Measurements from ENCODE around the gene RTRAF. TPM values are rescaled to one million over a fixed set of nuclear protein-coding genes. Genes with fewer than 3 reads are reported as not detected.

RTRAF gene
- total RNA-seq, 1 experiment from 2014 or later = 285 TPM

DNA sequence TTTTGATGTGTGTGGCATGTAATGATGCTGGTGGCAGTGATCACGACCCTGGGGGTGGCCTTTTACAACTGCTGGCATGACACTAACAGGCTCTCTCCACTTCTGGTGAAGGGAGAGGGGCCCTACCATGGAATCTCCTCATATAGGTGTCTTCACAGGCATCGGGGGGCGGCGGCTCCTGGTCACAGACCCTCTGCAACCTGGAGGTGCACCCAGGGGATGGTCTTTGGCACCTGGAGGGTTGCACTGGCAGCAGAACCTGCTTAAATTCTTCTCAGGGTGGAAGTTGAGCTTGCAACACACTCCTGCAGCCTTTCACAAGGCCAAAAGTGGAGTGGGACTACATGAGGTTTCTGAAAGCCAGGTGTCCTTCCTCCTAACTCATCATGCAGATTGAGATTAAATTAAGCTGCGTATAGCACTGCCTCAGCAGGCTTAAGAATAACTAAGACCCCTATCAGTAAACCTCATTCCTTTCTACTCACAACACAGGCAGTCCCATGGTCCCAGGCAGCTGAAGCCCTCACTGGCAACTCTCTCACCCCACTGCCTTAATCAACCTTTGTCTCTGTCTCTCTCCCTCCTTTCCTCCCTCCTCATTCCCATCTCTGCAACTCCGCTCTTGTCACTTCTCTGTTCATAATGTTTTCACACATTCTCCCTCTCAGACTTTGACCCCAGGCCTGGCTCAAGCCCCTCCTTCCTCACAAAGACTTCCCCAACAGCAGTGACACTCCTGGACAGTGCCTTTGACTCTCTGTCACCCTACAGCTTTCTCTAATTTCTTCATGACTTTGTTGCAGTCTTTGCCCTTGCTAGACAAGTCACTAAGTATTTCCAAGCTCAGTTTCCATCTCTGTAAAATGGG lies 60.6 kb downstream of the RTRAF start:
- no peak for TF ChIP-seq CTCF (IDR thresholded peaks at IDR 0.05; ENCODE audit: unreplicated experiment)
- Mint-ChIP-seq H3K27ac (ENCODE audit: low read depth, unreplicated experiment) (no peak overlapping the region), H3K36me3 (ENCODE audit: insufficient read depth, unreplicated experiment) (no peaks in the 10 kb centered on the region), H3K4me3 (ENCODE audit: unreplicated experiment) (no peak overlapping the region), H3K4me1 (ENCODE audit: insufficient read depth, unreplicated experiment) (peaks cover 12% of the 10 kb centered on the region), H3K27me3 (ENCODE audit: insufficient read depth, unreplicated experiment) (no peaks in the 10 kb centered on the region), H3K9me3 (ENCODE audit: unreplicated experiment) (no peaks in the 10 kb centered on the region)
- BruUV-seq (replicated peaks) = no TSS peak
- POLR2A ChIA-PET = no interaction called here
- no peak for DNase-seq (ENCODE audit: unreplicated experiment)
- CTCF ChIA-PET = no interaction called here
- intact Hi-C loops (cut with micrococcal nuclease) = no loop called here

DNA sequence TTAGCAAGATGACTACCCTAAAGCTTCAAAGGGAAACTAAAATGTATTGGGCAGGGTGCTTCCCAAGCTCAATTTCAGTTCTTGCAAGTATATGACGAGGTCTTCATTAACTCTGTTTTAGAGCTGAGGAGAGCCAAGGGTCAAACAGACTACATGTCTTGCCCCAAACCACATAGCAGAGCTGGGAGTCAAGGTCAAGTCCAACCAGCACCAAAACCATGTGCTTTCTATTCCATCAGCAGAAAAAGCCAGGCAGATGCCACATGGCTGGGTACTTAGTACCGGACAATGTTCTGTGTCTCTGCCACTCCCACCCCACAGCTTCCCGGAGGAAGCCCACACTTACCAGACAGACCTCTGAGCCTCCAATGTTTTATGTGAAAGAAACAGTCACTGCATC lies 61.9 kb downstream of the RTRAF start:
- POLR2A ChIA-PET = interaction anchor here (1.5 kb wide), 1 partner anchor 73 kb away, joined by 4 read pairs; no protein-coding TSS in a partner anchor
- CTCF ChIA-PET = interaction anchor here (0.8 kb wide), 1 partner anchor 37 kb away, joined by 3 read pairs; no protein-coding TSS in a partner anchor
- BruUV-seq (replicated peaks) = no TSS peak
- TF ChIP-seq CTCF (IDR thresholded peaks at IDR 0.05; ENCODE audit: unreplicated experiment) = no peak
- intact Hi-C loops (cut with micrococcal nuclease) = no loop called here
- Mint-ChIP-seq H3K9me3 (ENCODE audit: unreplicated experiment) (no peaks in the 10 kb centered on the region), H3K36me3 (ENCODE audit: insufficient read depth, unreplicated experiment) (no peaks in the 10 kb centered on the region), H3K27me3 (ENCODE audit: insufficient read depth, unreplicated experiment) (no peaks in the 10 kb centered on the region), H3K4me3 (ENCODE audit: unreplicated experiment) (no peak overlapping the region), H3K27ac (ENCODE audit: low read depth, unreplicated experiment) (no peak overlapping the region), H3K4me1 (ENCODE audit: insufficient read depth, unreplicated experiment) (peaks cover 6% of the 10 kb centered on the region)
- DNase-seq (ENCODE audit: unreplicated experiment) = no peak

DNA sequence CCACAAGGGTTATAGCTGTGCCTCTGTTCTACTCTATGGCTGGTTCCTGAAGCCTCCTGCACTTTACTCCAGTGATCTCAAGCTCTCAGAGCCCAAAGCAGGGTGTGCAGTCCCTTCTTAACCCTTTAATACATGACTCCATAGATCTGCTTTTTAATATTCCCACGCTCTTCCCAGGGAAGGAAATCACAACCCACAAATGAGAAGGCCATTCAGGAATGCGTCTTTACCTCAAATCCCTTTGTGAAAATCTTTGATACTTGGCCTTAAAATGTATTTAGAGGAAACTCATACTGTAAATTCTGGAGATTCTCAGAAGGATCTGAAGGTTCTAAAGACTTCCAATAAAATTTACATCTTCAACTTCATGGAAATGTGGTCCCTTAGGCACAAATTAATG lies 62.5 kb downstream of the RTRAF start:
- no peak for DNase-seq (ENCODE audit: unreplicated experiment)
- BruUV-seq (replicated peaks) = no TSS peak
- intact Hi-C loops (cut with micrococcal nuclease) = no loop called here
- Mint-ChIP-seq H3K4me1 (ENCODE audit: insufficient read depth, unreplicated experiment) (peaks cover 6% of the 10 kb centered on the region), H3K27ac (ENCODE audit: low read depth, unreplicated experiment) (no peak overlapping the region), H3K4me3 (ENCODE audit: unreplicated experiment) (no peak overlapping the region), H3K27me3 (ENCODE audit: insufficient read depth, unreplicated experiment) (no peaks in the 10 kb centered on the region), H3K36me3 (ENCODE audit: insufficient read depth, unreplicated experiment) (no peaks in the 10 kb centered on the region), H3K9me3 (ENCODE audit: unreplicated experiment) (no peaks in the 10 kb centered on the region)
- TF ChIP-seq CTCF (IDR thresholded peaks at IDR 0.05; ENCODE audit: unreplicated experiment) = no peak
- POLR2A ChIA-PET = interaction anchor here (1.5 kb wide), 1 partner anchor 73 kb away, joined by 4 read pairs; no protein-coding TSS in a partner anchor
- CTCF ChIA-PET = interaction anchor here (0.7 kb wide), 1 partner anchor 25 kb away, joined by 3 read pairs; no protein-coding TSS in a partner anchor

DNA sequence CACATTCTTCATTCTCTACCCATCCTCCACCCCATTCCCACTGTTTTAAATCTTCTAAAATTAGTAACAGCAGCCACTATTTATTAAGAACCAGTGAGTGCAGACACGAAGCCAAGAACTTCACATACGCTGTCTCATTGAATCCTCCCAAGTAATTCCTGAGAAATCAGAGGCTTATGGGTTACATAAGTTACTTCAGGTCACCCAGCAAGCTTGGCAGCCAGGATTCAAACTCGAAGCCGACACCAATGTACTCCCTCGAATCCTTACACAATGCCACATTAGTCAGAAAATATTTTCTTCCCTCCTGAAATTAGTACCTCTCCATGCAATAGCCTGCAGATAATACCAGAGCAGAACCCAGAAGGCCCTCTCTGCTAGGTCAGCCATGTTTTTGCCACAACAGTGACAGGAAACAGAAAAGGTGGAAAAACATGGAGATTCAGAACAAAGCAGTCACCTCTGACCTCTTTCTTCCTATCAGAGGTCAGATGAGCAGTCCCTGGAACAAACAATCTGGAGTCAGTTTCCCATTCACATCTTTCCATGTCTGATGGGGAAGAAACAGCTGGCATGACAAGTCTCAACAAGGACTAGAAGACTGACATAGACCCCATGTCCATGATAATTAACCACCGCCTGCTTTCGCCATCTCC lies 63.1 kb downstream of the RTRAF start:
- BruUV-seq (replicated peaks) = no TSS peak
- H3K27me3 Mint-ChIP-seq (ENCODE audit: insufficient read depth, unreplicated experiment) = no peaks in the 10 kb centered on the region
- no peak for TF ChIP-seq CTCF (IDR thresholded peaks at IDR 0.05; ENCODE audit: unreplicated experiment)
- CTCF ChIA-PET = interaction anchor here (0.7 kb wide), 1 partner anchor 24 kb away, joined by 3 read pairs; no protein-coding TSS in a partner anchor
- peak; percentile 35 for DNase-seq (ENCODE audit: unreplicated experiment)
- no peak overlapping the region for H3K27ac Mint-ChIP-seq (ENCODE audit: low read depth, unreplicated experiment)
- intact Hi-C loops (cut with micrococcal nuclease) = no loop called here
- H3K9me3 Mint-ChIP-seq (ENCODE audit: unreplicated experiment) = no peaks in the 10 kb centered on the region
- H3K36me3 Mint-ChIP-seq (ENCODE audit: insufficient read depth, unreplicated experiment) = no peaks in the 10 kb centered on the region
- peaks cover 6% of the 10 kb centered on the region for H3K4me1 Mint-ChIP-seq (ENCODE audit: insufficient read depth, unreplicated experiment)
- POLR2A ChIA-PET = interaction anchor here (1.5 kb wide), 1 partner anchor 72 kb away, joined by 4 read pairs; no protein-coding TSS in a partner anchor
- no peak overlapping the region for H3K4me3 Mint-ChIP-seq (ENCODE audit: unreplicated experiment)
